ENCODE data around the gene LDLRAD2. TPM values are rescaled to one million over a fixed set of nuclear protein-coding genes. Genes with fewer than 3 reads are reported as not detected.

Gene LDLRAD2
- total and polyA plus RNA-seq, 9 of the 15 experiments (the other 6 are each of a cell fraction or from before 2014, with no cell fraction given), result 0.45 to 0.48 TPM; not detected in 7

DNA sequence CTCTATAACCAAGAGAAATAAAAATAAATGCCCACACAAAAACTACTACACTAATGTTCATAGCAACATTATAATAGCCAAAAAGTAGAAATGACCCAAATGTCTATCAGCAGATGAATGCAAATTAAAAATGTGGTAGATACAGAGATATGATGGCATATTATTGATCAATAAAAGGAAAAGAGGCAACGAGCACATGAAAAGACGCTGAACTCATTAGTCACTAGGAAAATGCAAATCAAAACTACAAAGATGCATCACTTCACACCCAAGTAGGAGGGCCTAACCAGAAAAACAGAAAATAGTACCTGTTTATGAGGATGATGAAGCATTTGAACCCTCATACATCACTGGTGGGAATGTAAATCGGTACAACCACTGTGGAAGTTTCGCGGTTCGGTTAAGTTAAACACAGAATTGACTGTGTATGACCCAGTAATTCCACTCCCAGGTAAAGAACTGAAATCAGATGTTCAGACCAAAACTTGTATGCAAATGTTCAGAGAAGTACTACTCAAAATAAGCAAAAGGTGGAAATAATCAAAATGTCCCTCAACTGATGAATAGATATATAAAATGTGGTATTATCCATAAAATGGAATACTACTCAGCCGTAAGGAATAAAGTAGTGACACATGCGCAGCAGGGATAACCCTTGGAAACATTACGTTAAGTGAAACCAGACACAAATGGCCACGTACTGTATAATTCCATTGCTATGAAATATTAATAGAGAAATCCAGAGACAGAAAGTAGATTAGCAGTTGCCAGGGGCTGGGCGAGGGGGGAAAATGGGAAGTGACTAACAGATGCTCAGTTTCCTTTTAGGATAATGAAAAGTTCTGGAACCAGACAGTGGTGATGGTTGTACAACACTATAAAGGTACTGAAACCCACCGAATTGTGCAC lies 32.2 kb upstream of the LDLRAD2 start (continued):
- TF ChIP-seq TCF7L2 (IDR thresholded peaks at IDR 0.05; ENCODE audit: low read depth, low read length) (no peak), EP300 (IDR thresholded peaks at IDR 0.05; ENCODE audit: low read length) (no peak), ZNF592 (IDR thresholded peaks at IDR 0.05) (0 out of 2 replicates have a peak, but pooled peaks have one; percentile 32), HIVEP1 (CRISPR knock-in tag; IDR thresholded peaks at IDR 0.05) (no peak)
- TF ChIP-seq, protein P1, sequence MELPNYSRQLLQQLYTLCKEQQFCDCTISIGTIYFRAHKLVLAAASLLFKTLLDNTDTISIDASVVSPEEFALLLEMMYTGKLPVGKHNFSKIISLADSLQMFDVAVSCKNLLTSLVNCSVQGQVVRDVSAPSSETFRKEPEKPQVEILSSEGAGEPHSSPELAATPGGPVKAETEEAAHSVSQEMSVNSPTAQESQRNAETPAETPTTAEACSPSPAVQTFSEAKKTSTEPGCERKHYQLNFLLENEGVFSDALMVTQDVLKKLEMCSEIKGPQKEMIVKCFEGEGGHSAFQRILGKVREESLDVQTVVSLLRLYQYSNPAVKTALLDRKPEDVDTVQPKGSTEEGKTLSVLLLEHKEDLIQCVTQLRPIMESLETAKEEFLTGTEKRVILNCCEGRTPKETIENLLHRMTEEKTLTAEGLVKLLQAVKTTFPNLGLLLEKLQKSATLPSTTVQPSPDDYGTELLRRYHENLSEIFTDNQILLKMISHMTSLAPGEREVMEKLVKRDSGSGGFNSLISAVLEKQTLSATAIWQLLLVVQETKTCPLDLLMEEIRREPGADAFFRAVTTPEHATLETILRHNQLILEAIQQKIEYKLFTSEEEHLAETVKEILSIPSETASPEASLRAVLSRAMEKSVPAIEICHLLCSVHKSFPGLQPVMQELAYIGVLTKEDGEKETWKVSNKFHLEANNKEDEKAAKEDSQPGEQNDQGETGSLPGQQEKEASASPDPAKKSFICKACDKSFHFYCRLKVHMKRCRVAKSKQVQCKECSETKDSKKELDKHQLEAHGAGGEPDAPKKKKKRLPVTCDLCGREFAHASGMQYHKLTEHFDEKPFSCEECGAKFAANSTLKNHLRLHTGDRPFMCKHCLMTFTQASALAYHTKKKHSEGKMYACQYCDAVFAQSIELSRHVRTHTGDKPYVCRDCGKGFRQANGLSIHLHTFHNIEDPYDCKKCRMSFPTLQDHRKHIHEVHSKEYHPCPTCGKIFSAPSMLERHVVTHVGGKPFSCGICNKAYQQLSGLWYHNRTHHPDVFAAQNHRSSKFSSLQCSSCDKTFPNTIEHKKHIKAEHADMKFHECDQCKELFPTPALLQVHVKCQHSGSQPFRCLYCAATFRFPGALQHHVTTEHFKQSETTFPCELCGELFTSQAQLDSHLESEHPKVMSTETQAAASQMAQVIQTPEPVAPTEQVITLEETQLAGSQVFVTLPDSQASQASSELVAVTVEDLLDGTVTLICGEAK (IDR thresholded peaks at IDR 0.05), result peak; percentile 6; the same call in 1 of the 2 replicates
- TF ChIP-seq, protein P1 (CRISPR knock-in tag; IDR thresholded peaks at IDR 0.05), result no peak

All from K562 (cell line).